IPS-11a (cell line): Measurements from ENCODE around the gene NPM1.

Experiments
- H3K4me3 ChIP-seq: one replicate; pipeline ENCODE4 v1.5.1; 2013; ENCODE audit warnings: low read depth, low read length, control low read depth

NPM1 gene

GRCh38 chr5:171427318-171428167 is 39.9 kb downstream of the NPM1 start:
- H3K4me3 ChIP-seq, result no peak overlapping the region

DNA sequence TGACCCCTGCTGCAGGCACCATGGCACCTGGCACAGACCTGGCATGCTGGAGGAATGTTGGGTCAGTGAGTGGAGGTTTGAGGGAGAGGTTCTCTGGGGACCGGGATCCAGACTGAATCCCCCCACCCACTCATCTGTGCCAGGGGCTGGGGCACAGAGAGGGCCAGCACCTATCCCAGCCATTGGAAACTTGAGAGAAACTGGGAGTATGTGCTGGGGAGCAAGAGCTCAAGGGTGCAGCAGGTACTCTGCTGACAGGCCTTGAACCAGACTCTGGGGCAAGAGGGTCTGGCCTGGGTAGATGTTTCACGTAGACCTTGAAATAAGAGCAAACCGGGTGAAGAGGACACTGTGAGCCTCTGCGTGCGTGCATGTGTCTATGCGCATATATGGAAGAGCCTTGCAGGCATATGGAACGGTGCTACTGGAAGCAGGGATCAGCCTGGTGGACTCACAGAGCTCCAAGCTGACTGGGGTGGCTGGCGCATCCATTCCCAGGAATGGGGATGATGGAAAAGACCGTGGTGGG is 40.6 kb downstream of the NPM1 start:
- H3K4me3 ChIP-seq, result no peak overlapping the region

GRCh38 chr5:171428809-171429542 is 41.3 kb downstream of the NPM1 start:
- no peak overlapping the region for H3K4me3 ChIP-seq

GRCh38 chr5:171429543-171429910 is 41.9 kb downstream of the NPM1 start:
- no peak overlapping the region for H3K4me3 ChIP-seq

DNA sequence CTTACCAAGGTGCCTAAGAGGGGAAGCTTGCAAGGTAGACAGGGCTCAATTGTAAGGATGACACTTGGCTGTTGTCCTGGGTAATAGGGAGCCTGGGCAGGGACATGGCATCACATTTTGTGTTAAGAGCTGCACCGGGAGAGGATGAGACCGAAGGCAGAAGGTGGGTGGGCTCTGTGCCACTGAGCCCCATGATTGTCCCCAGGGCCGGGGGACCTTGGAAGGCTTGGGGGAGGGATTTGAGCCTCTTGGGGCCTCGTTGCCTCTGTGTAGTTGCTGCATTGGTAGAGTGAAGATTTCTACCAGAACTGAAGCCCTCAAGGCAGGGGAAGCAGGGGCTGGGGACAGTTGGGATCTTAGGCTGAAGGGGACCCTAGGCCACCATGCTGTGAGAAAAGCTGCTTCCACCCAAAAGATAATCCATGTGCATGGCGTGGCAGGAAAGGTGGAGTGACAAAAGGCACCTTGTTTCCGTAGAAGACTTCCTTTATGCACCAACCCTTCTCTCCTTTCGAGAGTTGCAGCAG is 43.7 kb downstream of the NPM1 start:
- no peak overlapping the region for H3K4me3 ChIP-seq

- H3K4me3 ChIP-seq, result no peak overlapping the region
Observed at GRCh38 chr5:171432076-171432475, 44.4 kb downstream of the NPM1 start.

DNA sequence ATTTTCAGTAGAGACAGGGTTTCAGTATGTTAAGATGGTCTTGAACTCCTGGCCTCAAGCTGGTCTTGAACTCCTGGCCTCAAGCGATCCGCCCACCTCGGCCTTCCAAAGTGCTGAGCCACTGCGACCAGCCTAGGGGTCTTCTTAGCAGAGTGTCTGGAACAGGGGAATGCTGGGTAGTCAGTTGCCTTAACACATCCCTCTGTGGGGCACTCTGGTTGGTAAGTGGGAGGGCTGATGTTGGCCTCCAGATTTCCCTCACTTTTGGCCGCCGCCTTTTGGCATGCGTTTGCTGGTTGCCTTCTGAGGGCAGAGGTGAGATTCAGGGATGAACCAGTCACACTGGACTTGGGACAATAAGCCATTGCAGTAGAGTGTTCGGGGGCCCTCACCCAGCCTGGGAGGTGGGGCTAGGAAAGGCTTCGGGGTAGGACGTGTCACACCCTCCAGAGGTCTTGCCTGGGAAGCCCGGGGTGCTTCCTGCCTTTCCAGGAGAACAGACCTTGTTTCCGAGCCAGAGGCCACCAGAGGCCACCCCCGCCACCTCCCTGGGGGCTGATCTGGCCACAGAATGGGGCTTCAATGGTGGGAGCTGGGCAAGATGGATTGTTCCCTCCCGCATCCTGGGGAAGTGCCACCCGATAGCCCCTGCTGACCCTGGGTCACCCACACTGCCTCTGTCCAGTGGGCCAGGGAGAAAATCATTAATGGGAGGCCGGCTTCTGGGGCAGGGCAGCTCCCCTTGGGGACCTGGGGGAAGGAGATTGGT is 45.1 kb downstream of the NPM1 start:
- H3K4me3 ChIP-seq, result no peak overlapping the region

- no peak overlapping the region for H3K4me3 ChIP-seq
Observed at GRCh38 chr5:171433352-171433698, 45.7 kb downstream of the NPM1 start.

- no peak overlapping the region for H3K4me3 ChIP-seq
Observed at GRCh38 chr5:171433982-171434676, 46.5 kb downstream of the NPM1 start.

DNA sequence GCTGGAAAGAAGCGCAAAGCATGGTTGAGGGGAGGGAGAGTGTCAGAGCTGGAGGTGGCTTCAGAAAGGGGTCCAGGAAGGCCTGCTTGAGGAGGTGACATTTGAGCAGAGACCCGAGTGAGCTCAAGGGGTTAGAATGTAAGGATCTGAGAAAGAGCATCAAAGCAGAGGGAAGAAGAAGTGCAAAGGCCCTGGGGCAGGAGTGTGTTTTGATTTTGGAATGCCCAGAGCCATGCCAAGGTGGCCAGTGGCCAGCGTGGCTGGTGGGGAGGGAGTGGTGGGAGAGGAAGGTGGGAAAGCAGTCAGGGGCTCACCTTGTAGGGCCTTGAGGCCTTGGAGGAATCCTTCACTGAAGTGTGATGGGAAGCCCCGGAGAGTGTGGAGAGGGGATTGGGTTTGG is 47.2 kb downstream of the NPM1 start:
- no peak overlapping the region for H3K4me3 ChIP-seq

DNA sequence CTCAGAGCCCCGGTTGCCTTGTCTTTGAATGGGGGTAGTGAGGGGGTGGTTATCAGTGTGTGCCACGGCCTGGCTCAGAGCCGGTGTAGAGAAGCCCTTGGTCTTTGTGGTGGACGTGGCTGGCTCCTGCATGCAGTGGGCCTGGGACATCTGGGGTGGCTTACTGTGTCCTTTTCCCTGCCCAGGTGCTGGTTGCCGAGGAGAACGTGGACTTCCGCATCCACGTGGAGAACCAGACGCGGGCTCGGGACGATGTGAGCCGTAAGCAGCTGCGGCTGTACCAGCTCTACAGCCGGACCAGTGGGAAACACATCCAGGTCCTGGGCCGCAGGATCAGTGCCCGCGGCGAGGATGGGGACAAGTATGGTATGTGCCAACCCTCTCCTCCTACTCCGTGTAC is 48.3 kb downstream of the NPM1 start:
- H3K4me3 ChIP-seq, result no peak overlapping the region

DNA sequence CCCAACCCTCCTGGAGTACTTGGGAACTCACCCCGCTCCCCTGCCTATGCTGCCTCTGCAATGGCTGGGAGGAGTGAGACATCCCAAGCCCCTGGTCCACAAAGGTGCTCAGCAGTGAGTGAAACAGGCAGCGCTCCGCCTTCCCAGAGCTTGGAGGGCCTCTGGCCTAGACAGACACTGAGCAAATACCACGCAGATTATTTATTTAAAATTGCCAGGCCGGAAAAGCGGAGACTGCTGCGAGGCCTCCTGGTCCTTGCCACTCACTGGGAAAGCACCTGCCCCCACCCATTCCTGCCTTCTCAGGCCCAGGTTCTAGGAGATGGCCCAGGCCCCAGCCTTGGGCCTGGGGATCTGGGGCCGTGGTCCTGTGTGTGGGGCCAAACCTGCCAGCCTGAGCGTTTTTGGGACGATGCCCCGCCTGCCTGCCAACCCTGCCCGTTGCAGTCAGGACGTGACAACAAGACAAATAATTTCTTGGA is 49.2 kb downstream of the NPM1 start:
- no peak overlapping the region for H3K4me3 ChIP-seq

GRCh38 chr5:171437286-171437821 is 49.7 kb downstream of the NPM1 start:
- no peak overlapping the region for H3K4me3 ChIP-seq

DNA sequence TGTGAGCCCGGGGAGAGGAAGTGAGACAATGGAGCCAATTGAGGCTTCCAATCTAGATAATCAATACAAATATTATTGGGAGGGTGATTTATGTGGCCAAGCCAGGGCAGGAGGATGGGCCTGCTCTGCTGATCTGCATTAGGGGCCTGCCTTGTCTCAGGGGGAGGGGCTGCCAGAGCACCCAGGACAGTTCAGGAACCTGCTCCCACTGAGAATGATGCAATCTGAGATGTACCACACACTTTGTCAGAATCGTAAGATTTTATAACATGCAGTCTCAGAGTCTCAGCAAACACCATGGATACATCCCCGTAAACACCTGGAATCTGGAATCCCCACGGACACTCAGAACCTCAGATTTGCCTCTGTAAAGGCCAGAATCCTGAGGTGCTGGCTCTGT is 51.1 kb downstream of the NPM1 start:
- H3K4me3 ChIP-seq, result no peak overlapping the region

- no peak overlapping the region for H3K4me3 ChIP-seq
Observed at GRCh38 chr5:171441246-171441791, 53.7 kb downstream of the NPM1 start.

DNA sequence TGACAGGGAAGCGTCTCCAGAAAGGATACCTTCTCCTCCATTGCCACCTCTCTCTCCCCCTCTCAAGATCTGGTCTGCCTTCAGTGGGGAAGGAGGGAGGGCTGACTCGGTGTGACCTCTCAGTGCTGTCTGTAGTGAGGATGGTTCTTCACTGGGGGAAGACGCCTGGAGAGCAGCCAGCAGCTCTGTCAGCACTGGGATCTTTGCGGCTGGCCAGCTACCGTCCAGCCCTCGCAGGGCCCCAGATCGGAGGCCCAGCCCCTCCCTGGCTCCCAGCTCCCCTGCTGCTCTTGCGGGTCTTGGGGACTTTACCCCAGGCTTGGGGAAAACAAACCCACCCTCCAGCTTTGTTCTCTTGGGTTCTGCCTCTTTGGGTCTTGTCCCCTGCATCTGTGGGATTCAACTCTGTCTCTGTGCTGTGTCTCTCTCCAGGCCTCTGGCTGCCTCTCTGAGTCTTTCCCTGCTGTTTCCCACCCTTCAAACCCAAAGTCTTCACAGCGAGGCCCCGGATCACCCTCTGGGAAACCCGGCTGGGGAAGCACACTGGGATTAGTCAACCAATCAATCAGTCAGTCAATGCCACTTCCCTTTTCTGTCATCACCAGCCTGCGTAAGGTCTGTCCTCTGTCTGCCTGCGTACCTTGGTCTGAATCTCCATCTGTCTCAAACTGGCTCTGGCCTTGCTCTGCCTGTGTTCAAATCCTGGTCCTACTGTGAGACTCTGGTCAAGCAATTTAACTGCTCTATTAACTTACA is 54.8 kb downstream of the NPM1 start:
- H3K4me3 ChIP-seq, result no peak overlapping the region

DNA sequence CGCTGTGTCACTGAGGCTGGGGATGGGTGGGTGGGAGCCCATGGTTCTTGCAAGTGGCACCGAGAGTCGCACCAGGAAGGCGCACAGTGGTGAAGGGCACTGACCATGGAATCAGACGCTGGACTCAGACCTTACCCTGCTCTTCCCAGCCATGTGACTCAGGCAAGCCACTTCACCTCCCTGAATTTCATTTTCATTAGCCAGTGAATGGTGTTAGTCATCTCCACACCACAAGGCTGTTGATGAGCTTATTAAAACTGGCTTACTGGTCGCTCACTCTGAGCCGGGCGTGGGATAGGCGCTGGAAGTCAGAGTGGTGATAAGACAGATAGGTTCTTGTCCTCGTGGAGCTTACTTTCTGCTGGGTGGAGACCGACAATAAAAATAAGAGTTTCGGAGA is 56.9 kb downstream of the NPM1 start:
- H3K4me3 ChIP-seq, result no peak overlapping the region

DNA sequence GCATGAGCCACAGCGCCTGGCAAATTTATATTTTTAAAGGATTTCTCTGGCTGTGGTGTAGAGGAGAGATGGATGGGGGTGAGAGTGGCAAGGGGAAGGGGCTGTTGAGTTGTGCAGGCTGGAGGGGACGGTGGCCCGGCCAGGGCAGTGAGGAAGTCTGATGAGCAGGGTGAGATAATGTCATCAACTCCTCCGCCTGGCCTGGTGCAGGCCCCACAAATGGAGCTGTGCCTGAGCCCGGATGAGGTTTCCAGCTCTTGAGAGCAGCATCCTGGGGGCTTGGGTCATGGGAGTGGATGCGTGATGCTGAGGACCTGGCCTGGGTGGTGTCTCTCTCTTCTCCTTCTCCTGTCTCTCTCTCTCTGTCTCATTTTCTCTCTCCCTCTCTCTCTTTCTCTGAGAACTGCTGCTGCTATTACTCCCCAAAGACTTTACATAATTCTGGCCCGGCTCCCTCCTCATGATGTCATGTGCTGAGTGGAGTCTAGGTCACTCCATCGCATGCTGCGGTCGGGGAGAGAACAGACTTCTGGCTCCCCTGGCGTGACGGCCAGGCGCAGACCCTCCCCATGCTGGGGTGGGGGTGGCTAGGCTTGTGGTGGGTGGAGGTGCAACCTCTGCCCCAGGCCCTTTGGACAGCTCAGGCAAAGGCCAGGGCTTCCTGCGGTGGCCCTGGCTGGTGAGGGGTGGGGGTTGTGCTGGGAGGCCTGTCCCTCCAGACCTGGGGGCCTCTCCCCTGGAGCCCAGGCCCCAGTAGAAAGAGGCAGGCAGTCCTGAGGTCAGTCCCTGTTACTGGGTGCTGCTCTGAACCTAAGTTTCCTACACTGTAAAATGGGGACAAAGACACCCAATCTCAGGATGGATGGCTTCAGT is 58.2 kb downstream of the NPM1 start:
- H3K4me3 ChIP-seq, result no peak overlapping the region
